Common myeloid progenitor, CD34-positive (primary cell): ENCODE results near the gene MAGED1.
"Not testable (repeated sequence)": the region's sequence is repeated elsewhere in the genome, so short reads cannot be mapped to it uniquely, and the experiment has no call there.

Experiments
- CTCF ChIA-PET: fragments of 350-600 bp; sonication (Branson Sonifier 250); formaldehyde crosslinking; loops from one replicate; lab custom pipeline; 2021; ENCODE audit warnings: antibody characterized with exemption; lab: Charles Lee
- POLR2A ChIA-PET: fragments of 350-600 bp; sonication (Branson Sonifier 250); formaldehyde crosslinking; loops from one replicate; lab custom pipeline; 2021; ENCODE audit warnings: antibody characterized with exemption; lab: Charles Lee
- DNase-seq, 3 donors: peaks; one replicate each; pipeline versions ENCODE4 v3.0.0 to v3.0.0-alpha.2; 2013
- H3K27ac ChIP-seq, 2 experiments: 1 replicate in 1 of 2; 2 replicates in 1 of 2; pipeline ENCODE4 v1.7.0; 2013; ENCODE audit warnings: inconsistent platforms in 2 of 2, low read length in 2 of 2, mild to moderate bottlenecking in 2 of 2, low read depth in 1 of 2, moderate library complexity in 1 of 2; ENCODE audit not compliant: severe bottlenecking in 2 of 2, insufficient read depth in 1 of 2, poor library complexity in 1 of 2
- H3K27me3 ChIP-seq, 5 experiments: replicated peaks in 2 of 5; 1 replicate in 3 of 5; 2 replicates in 2 of 5; pipeline versions ENCODE4 v1.6.1 to v1.7.0; 2013; ENCODE audit warnings: low read length in 4 of 5, mild to moderate bottlenecking in 2 of 5, moderate library complexity in 2 of 5, inconsistent platforms in 1 of 5; ENCODE audit not compliant: insufficient read depth in 5 of 5, control insufficient read depth in 4 of 5
- H3K36me3 ChIP-seq, 4 experiments: 1 replicate in 2 of 4; 2 replicates in 2 of 4; pipeline versions ENCODE4 v1.6.1 to v1.7.0; 2013; ENCODE audit warnings: low read length in 3 of 4, control low read depth in 1 of 4, mild to moderate bottlenecking in 1 of 4; ENCODE audit not compliant: control insufficient read depth in 4 of 4, insufficient read depth in 4 of 4
- H3K4me1 ChIP-seq, 4 experiments: 1 replicate in 3 of 4; 2 replicates in 1 of 4; pipeline versions ENCODE4 v1.6.1 to v1.7.1; 2013; ENCODE audit warnings: low read length in 3 of 4, mild to moderate bottlenecking in 3 of 4, control low read depth in 1 of 4, inconsistent platforms in 1 of 4, moderate library complexity in 1 of 4; ENCODE audit not compliant: control insufficient read depth in 4 of 4, insufficient read depth in 4 of 4; ENCODE audit errors: control extremely low read depth in 1 of 4
- H3K4me3 ChIP-seq, 7 experiments: 1 replicate in 4 of 7; 2 replicates in 3 of 7; pipeline versions ENCODE4 v1.5.1 to v1.7.0; 2013; ENCODE audit warnings: mild to moderate bottlenecking in 7 of 7, low read length in 6 of 7, moderate library complexity in 6 of 7, inconsistent platforms in 2 of 7, low read depth in 2 of 7, control low read depth in 1 of 7; ENCODE audit not compliant: insufficient read depth in 4 of 7, control insufficient read depth in 1 of 7; ENCODE audit errors: extremely low read depth in 1 of 7
- H3K9me3 ChIP-seq, 5 experiments: 1 replicate in 4 of 5; 2 replicates in 1 of 5; pipeline versions ENCODE4 v1.6.1 to v1.7.1; 2013; ENCODE audit warnings: low read length in 4 of 5, mild to moderate bottlenecking in 2 of 5, inconsistent platforms in 1 of 5, low read depth in 1 of 5, moderate library complexity in 1 of 5; ENCODE audit not compliant: control insufficient read depth in 4 of 5, insufficient read depth in 2 of 5; ENCODE audit errors: control extremely low read depth in 1 of 5
- WGBS: methylation state at CpG from one replicate; pipeline ENCODE4 v1.1.5; 2013; ENCODE audit not compliant: insufficient coverage; 5-methylcytosine and 5-hydroxymethylcytosine counted together

The MAGED1 gene

GRCh38 chrX:51894697-51895336 is 1.4 kb downstream of the MAGED1 start:
- peaks cover 0 to 29% (median 13%) of the 10 kb centered on the region in 4 experiments for H3K36me3 ChIP-seq
- CTCF ChIA-PET, result interaction anchor here (1.2 kb wide), 1 partner anchor 9 kb away, joined by 3 read pairs; no protein-coding TSS in a partner anchor
- no peaks in the 10 kb centered on the region for H3K27me3 ChIP-seq
- peaks cover 0 to 9% (median 0%) of the 10 kb centered on the region in 5 experiments for H3K9me3 ChIP-seq
- H3K4me1 ChIP-seq, result peaks cover 2 to 22% (median 15%) of the 10 kb centered on the region in 4 experiments
- peak overlapping the region; percentile 57 to 87 (median 75) for H3K4me3 ChIP-seq
- peak overlapping the region; percentile 11 to 74 for H3K27ac ChIP-seq
- POLR2A ChIA-PET, result no interaction called here
- peak; percentile 42 to 84 (median 79) for DNase-seq
- WGBS, result 34% methylated on average over 21 of the region's 25 CpGs

- WGBS, result 92% methylated on average over 11 of the region's 12 CpGs
- peaks cover 2 to 21% (median 15%) of the 10 kb centered on the region in 4 experiments for H3K4me1 ChIP-seq
- peaks cover 0 to 40% (median 18%) of the 10 kb centered on the region in 4 experiments for H3K36me3 ChIP-seq
- H3K27ac ChIP-seq, result no peak overlapping the region
- CTCF ChIA-PET, result no interaction called here
- H3K4me3 ChIP-seq, result no peak overlapping the region
- H3K27me3 ChIP-seq, result no peaks in the 10 kb centered on the region
- H3K9me3 ChIP-seq, result peaks cover 0 to 9% (median 0%) of the 10 kb centered on the region in 5 experiments
- DNase-seq, result no peak
- POLR2A ChIA-PET, result no interaction called here
Measured at GRCh38 chrX:51896626-51897025, 3.2 kb downstream of the MAGED1 start.

GRCh38 chrX:51899741-51900140 is 6.3 kb downstream of the MAGED1 start:
- H3K36me3 ChIP-seq, result peaks cover 0 to 56% (median 22%) of the 10 kb centered on the region in 4 experiments
- POLR2A ChIA-PET, result no interaction called here

GRCh38 chrX:51902510-51903050 is 9.2 kb downstream of the MAGED1 start:
- no peak overlapping the region for H3K4me3 ChIP-seq
- no peak overlapping the region for H3K27ac ChIP-seq
- ChIA-PET CTCF (no interaction called here), POLR2A (no interaction called here)
- no peaks in the 10 kb centered on the region for H3K4me1 ChIP-seq
- WGBS, result 87% methylated on average over 4 of the region's 5 CpGs
- H3K36me3 ChIP-seq, result peaks cover 0 to 43% (median 15%) of the 10 kb centered on the region in 4 experiments
- H3K27me3 ChIP-seq, result no peaks in the 10 kb centered on the region
- no peak for DNase-seq
- no peaks in the 10 kb centered on the region for H3K9me3 ChIP-seq

More at GRCh38 chrX:51899741-51900140, 6.3 kb downstream of the MAGED1 start:
- H3K4me3 ChIP-seq, result no peak overlapping the region
- H3K4me1 ChIP-seq, result peaks cover 2 to 10% (median 5%) of the 10 kb centered on the region in 4 experiments
- no peak overlapping the region for H3K27ac ChIP-seq
- DNase-seq, result no peak
- CTCF ChIA-PET, result no interaction called here
- 93% methylated on average over 2 of the region's 2 CpGs for WGBS
- peaks cover 0 to 4% (median 0%) of the 10 kb centered on the region in 5 experiments for H3K9me3 ChIP-seq
- no peaks in the 10 kb centered on the region for H3K27me3 ChIP-seq

- CTCF ChIA-PET, H3K27me3 ChIP-seq, H3K4me3 ChIP-seq, H3K27ac ChIP-seq, POLR2A ChIA-PET, H3K9me3 ChIP-seq, H3K4me1 ChIP-seq, DNase-seq: not testable (repeated sequence)
- WGBS, result no CpG with 5 or more reads among the region's 3 CpGs
- peaks cover 0 to 24% (median 6%) of the 10 kb centered on the region in 4 experiments for H3K36me3 ChIP-seq
Measured at GRCh38 chrX:51905152-51905551, 11.7 kb downstream of the MAGED1 start.

GRCh38 chrX:51905711-51906110 is 12.3 kb downstream of the MAGED1 start:
- no peak for DNase-seq
- H3K9me3 ChIP-seq, result no peaks in the 10 kb centered on the region
- WGBS, result 56% methylated on average over 3 of the region's 3 CpGs
- no peaks in the 10 kb centered on the region for H3K27me3 ChIP-seq
- POLR2A ChIA-PET, result no interaction called here
- H3K27ac ChIP-seq, result no peak overlapping the region
- H3K4me1 ChIP-seq, result no peaks in the 10 kb centered on the region
- no peak overlapping the region for H3K4me3 ChIP-seq
- H3K36me3 ChIP-seq, result peaks cover 0 to 23% (median 6%) of the 10 kb centered on the region in 4 experiments
- CTCF ChIA-PET, result no interaction called here

- peak in 2 of 3 donors; percentile 61 to 75 for DNase-seq
- H3K27me3 ChIP-seq, result no peaks in the 10 kb centered on the region
- H3K27ac ChIP-seq, result no peak overlapping the region
- WGBS, result 15% methylated on average over 2 of the region's 2 CpGs
- H3K9me3 ChIP-seq, result no peaks in the 10 kb centered on the region
- peaks cover 0 to 5% (median under 1%) of the 10 kb centered on the region in 4 experiments for H3K4me1 ChIP-seq
- ChIA-PET POLR2A (no interaction called here), CTCF (no interaction called here)
- no peak overlapping the region for H3K4me3 ChIP-seq
- no peaks in the 10 kb centered on the region for H3K36me3 ChIP-seq
Measured at GRCh38 chrX:51917604-51918003, 24.2 kb downstream of the MAGED1 start.
